ENCODE data around the gene GNAQ.
"Not testable (repeated sequence)": the region's sequence is repeated elsewhere in the genome, so short reads cannot be mapped to it uniquely, and the experiment has no call there.

Gene GNAQ

DNA sequence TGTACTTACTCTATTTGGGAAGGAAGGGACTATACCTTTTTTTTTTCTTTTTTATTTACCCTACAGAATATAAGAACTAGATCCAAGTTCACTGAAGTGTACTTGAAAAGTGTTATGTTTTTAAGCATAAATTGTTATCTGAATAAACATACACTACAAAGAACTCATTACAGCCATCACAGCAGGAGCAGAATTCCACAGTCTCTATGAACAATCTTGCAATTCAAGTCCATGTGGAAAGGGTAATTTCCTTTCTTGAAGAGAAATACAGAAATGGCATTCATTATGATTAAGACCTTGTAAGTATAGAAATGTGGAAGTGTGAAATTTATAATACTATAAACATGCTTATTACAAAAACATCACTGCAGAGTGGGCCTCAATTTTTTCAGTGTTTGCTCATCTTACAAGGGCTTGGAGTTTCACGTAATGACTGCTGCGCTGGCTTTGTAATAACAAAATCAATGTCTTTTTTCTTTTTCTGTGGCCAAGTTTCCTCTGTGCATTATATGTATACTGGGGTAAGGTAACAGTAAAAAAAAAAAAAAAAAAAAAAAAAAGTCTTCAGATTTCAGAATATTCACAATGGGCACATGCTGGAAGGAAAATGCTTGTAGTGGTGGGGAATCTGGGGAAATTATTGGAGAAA lies 306.4 kb downstream of the GNAQ start:
- no peak for ATAC-seq

- not testable (repeated sequence) for ATAC-seq
Observed at GRCh38 chr9:77721156-77721555, 310.5 kb downstream of the GNAQ start.

DNA sequence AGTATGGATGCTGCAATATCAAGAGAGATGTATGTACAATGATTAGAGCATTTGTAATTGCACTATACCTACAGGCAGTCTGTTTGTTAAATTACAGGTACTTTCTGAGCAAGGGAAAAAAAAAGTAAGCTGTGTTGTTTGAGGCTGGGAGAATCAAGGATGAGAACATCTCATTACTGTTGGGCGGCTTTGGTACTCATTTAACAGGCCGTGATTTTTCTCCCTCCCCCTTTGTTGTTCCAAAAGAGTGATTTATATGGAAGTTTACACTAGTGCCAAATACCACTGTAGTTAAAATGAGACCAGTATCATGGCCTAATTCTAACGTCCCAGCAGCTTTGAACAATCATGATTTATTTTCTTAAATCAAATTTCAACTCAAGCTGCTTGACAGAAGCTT lies 312.3 kb downstream of the GNAQ start:
- no peak for ATAC-seq

DNA sequence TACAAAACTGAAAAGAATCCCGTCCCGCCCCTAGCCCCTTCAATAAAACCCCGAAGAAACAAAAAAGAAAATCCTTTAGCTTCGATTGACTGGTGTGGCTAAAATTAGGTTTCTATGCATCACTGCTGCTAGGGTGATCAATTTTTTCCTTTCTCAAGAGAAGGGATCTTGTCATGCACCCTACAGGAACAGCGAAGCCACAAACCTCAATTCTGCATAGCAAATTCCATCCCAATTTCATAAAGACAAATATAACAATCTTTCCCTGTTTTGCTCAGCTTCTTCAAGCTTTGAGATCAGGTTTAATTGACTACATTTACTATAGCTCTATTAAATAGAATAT lies 313.3 kb downstream of the GNAQ start:
- not testable (repeated sequence) for ATAC-seq

DNA sequence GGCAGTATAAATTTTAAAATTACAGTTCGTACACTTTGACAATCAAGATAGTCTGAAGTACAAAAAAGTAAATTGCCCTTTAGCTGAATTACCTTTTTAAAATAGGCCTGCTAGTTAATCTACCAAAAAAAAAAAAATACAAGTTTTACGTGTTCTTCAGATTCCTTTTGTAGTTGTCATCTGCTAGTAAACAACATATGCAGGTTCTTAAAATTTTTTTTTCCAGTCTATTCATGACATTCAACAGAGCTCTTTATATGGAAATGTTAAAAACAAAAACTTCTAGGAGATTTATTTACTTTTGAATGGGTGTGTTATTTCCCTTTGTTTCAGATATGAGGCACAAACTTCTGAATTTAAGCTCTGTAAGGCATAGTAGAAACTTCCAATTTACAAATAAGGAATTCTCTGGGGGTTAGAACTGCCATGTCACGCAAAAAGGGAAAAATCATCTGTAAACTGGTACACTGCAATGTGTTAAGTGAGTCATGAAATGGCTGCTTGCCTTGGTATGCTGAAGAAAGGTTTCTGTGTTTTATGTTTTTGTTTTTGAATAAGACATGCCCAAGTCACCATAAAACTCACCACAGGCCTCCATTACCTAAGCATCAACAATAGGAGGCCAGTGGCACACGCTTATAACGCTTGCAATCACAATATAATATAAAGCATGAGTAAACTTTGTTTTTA lies 313.9 kb downstream of the GNAQ start:
- ATAC-seq = not testable (repeated sequence)

GRCh38 chr9:77714077-77714549 lies 317.5 kb downstream of the GNAQ start:
- ATAC-seq = no peak

- ATAC-seq = no peak
Observed at GRCh38 chr9:77712533-77713130, 319.0 kb downstream of the GNAQ start.

GRCh38 chr9:77710965-77711648 lies 320.5 kb downstream of the GNAQ start:
- no peak for ATAC-seq

GRCh38 chr9:77710316-77710715 lies 321.3 kb downstream of the GNAQ start:
- ATAC-seq = no peak

DNA sequence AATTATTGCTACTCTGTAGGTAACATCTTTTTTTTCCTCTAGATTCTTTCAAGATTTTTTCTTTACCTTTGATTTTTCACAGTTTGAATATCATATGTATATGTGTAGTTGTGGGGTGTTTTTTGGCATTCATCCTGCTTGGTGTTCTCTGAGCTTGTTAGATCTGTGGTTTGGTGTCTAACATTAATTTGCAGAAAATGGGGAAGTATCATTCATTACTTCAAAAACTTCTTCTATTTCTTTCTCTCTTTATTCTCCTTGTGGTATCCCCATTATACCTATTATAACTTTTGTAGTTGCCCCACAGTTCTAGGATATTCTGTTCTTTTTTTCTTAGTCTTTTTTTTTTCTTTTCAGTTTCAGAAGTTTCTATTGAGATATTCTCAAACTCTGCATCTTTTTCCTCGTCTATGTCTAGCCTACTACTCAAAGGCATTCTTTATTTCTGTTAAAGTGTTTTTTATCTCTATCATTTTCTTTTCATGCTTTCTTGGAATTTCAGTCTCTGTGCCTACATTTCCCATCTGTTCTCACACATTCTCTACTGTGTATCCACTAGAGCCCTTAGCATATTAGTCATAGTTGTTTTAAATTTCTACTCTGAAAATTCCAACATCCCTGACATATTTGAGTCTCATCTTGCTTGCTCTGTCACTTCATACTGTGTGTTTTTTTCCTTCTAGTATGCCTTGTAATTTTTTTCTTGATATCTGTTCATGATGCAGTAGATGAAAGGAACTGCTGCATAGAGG lies 323.4 kb downstream of the GNAQ start:
- no peak for ATAC-seq

GRCh38 chr9:77707383-77708063 lies 324.1 kb downstream of the GNAQ start:
- no peak for ATAC-seq

- no peak for ATAC-seq
Observed at GRCh38 chr9:77705636-77706035, 326.0 kb downstream of the GNAQ start.

DNA sequence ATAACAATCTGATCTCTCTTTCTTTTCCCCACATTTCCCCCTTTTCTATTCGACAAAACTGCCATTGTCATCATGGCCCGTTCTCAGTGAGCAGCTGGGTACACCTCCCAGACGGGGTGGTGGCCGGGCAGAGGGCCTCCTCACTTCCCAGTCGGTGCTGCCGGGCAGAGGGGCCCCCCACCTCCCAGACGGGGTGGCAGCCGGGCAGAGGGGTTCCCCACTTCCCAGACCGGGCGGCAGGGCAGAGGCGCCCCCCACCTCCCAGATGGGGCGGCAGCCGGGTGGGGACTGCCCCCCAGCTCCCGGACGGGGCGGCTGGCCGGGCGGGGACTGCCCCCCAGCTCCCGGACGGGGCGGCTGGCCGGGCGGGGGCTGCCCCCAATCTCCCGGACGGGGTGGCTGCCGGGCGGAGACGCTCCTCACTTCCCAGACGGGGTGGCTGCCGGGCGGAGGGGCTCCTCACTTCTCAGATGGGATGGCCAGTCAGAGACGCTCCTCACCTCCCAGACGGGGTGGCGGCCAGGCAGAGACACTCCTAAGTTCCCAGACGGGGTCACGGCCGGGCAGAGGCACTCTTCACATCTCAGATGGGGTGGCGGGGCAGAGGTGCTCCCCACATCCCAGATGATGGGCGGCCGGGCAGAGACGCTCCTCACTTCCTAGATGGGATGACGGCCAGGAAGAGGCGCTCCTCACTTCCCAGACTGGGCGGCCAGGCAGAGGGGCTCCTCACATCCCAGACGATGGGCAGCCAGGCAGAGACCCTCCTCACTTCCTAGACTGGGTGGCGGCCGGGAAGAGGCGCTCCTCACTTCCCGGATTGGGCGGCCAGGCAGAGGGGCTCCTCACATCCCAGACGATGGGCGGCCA lies 328.9 kb downstream of the GNAQ start:
- not testable (repeated sequence) for ATAC-seq

DNA sequence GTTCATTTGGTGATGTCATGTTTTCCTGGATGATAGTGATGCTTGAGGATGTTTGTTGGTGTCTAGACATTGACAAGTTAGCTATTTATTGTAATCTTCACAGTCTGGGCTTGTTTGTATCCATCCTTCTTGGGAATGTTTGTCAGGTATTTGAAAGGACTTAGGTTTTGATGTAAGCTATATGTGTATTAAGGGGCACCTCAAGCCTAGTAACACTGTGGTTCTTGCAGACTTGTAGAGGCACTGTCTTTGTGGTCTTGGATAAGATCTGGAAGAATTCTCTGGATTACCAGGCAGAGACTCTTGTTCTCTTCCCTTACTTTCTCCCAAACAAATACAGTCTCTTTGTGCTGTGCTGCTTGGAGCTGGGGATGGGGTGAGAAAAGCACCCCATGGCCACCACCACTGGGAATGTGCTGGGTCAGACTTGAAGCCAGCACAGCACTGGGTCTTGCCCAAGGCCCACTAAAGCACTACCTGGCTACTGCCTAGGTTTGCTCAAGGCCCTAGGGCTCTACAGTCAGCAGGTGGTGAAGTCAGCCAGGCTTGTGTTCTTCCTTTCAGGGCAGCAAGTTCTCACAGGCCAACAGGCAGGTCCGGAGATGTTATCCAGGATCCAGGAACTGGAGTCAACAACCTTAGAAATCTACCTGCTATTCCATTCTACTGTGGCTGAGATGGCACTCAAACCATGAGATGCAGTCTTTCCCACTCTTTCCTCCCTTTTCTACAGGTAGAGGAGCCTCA lies 334.2 kb downstream of the GNAQ start:
- ATAC-seq = no peak

- ATAC-seq = not testable (repeated sequence)
Observed at GRCh38 chr9:77690723-77691122, 340.9 kb downstream of the GNAQ start.

DNA sequence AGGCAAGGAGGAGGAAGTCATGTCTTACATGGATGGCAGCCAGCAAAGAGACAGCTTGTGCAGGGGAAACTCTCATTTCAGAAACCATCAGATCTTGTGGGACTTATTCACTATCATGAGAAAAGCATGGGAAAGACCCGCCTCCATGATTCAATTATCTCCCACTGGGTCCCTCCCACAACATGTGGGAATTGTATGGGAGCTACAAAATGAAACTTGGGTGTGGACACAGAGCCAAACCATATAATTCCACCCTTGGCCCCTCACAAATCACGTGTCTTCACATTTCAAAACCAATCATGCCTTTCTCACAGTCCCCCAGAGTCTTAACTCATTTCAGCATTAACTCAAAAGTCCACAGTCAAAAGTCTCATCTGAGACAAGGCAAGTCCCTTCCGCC lies 341.5 kb downstream of the GNAQ start:
- ATAC-seq = not testable (repeated sequence)

DNA sequence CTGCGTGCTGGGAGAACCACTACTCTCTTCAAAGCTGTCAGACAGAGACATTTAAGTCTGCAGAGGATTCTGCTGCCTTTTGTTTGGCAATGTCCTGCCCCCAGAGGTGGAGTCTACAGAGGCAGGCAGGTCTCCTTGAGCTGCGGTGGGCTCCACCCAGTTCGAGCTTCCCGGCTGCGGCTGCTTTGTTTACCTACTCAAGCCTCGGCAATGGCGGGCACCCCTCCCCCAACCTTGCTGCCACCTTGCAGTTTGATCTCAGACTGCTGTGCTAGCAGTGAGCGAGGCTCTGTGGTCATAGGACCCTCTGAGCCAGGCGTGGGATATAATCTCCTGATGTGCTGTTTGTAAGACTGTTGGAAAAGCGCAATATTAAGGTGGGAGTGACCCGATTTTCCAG lies 343.9 kb downstream of the GNAQ start:
- ATAC-seq = not testable (repeated sequence)

DNA sequence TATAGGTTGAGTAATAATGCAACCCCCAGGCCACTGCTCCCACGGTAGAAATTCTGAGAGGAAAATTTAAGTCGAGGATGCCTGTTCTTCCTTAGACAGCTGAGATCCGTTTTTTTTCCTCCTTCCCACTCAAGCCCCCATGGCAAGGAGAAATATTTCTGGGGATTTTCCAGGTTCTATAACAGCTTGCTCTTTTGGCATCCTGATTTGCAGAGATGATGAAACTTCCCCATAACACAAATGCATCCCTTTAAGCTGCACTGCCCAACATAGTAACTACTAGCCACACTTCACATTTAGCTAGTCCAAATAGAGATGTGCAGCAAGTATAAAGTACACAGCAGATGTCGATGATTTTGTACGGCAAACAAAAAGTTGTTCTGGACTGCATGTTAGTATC lies 351.0 kb downstream of the GNAQ start:
- no peak for ATAC-seq

- ATAC-seq = no peak
Observed at GRCh38 chr9:77679661-77680368, 351.8 kb downstream of the GNAQ start.

GRCh38 chr9:77679088-77679487 lies 352.5 kb downstream of the GNAQ start:
- no peak for ATAC-seq

Data from activated CD4-positive, CD25-positive, alpha-beta regulatory T cell treated with anti-CD3 and anti-CD28 coated beads, Interleukin-2, amount 50 U/mL, for 24 hours (primary cell).